Prostate gland (tissue), 2 donors: ENCODE data around the gene ADM2. TPM values are rescaled to one million over a fixed set of nuclear protein-coding genes. Genes with fewer than 3 reads are reported as not detected.

Experiments
- DNase-seq: peaks from one replicate; pipeline ENCODE4 v3.0.0-alpha.2; 2019; ENCODE audit warnings: low spot score
- H3K27ac ChIP-seq, 2 donors: fragments of 200-600 bp; sonication (generic); 2 replicates each; pipeline ENCODE4 v1.5.1; 2017 to 2019
- H3K27me3 ChIP-seq: fragments of 200-600 bp; sonication (generic); replicated peaks from 2 replicates; pipeline ENCODE4 v1.5.1; 2019; ENCODE audit not compliant: insufficient read depth
- H3K36me3 ChIP-seq, 2 donors: fragments of 200-600 bp; sonication (generic); 1 replicate in 1 of 2; 2 replicates in 1 of 2; pipeline versions ENCODE4 v1.5.1 to v1.8.1; 2017 to 2019
- H3K4me1 ChIP-seq: fragments of 200-600 bp; sonication (generic); replicated peaks from 2 replicates; pipeline ENCODE4 v1.5.1; 2019
- H3K4me3 ChIP-seq, 2 donors: fragments of 200-600 bp; sonication (generic); 2 replicates each; pipeline ENCODE4 v1.5.1; 2017 to 2019
- H3K9me3 ChIP-seq: fragments of 200-600 bp; sonication (generic); 2 replicates; pipeline ENCODE4 v1.5.1; 2017
- POLR2A ChIP-seq: fragments of 450-650 bp; IDR thresholded peaks from one replicate; pipeline ENCODE4 v1.6.1; 2016; ENCODE audit warnings: antibody characterized with exemption, mild to moderate bottlenecking
- POLR2AphosphoS5 ChIP-seq: sonication (generic); formaldehyde crosslinking; IDR thresholded peaks from one replicate; pipeline ENCODE4 v1.6.1; 2017; ENCODE audit warnings: antibody characterized with exemption
- WGBS: methylation state at CpG from one replicate; pipeline ENCODE4 v1.1.5; 2018; 5-methylcytosine and 5-hydroxymethylcytosine counted together
- intact Hi-C: fragments of 100-400 bp; cut with DNase I; formaldehyde crosslinking; loops from one replicate; pipeline ENCODE4 v1.14.2; 2022
- total RNA-seq, 2 donors: library from RNA; depleted of rRNA; stranded (reverse); fragments of >200 nt; gene quantifications; one replicate each; pipeline ENCODE4 v1.1.0, GENCODE V29; 2016
- TF ChIP-seq, protein P1 (sequence below), 4 experiments: fragments of 200-600 bp in 2 of 4; fragments of 450-650 bp in 2 of 4; sonication (generic) in 2 of 4; IDR thresholded peaks; 1 replicate in 3 of 4; 2 replicates in 1 of 4; pipeline ENCODE4 v1.5.1; 2016 to 2019; ENCODE audit warnings: antibody characterized with exemption in 4 of 4, mild to moderate bottlenecking in 2 of 4, moderate library complexity in 2 of 4

Gene ADM2
- total RNA-seq, 2 donors from 2014 or later: 7.3 to 7.9 TPM

- H3K4me3 ChIP-seq: no peak overlapping the region
- no peaks in the 10 kb centered on the region for H3K27me3 ChIP-seq
- 79% methylated on average over 31 of the region's 34 CpGs for WGBS
- no peak overlapping the region for H3K27ac ChIP-seq
- peaks cover 7 to 27% of the 10 kb centered on the region in 2 donors for H3K36me3 ChIP-seq
- no peaks in the 10 kb centered on the region for H3K4me1 ChIP-seq
- H3K9me3 ChIP-seq: no peaks in the 10 kb centered on the region
- TF ChIP-seq, protein P1, sequence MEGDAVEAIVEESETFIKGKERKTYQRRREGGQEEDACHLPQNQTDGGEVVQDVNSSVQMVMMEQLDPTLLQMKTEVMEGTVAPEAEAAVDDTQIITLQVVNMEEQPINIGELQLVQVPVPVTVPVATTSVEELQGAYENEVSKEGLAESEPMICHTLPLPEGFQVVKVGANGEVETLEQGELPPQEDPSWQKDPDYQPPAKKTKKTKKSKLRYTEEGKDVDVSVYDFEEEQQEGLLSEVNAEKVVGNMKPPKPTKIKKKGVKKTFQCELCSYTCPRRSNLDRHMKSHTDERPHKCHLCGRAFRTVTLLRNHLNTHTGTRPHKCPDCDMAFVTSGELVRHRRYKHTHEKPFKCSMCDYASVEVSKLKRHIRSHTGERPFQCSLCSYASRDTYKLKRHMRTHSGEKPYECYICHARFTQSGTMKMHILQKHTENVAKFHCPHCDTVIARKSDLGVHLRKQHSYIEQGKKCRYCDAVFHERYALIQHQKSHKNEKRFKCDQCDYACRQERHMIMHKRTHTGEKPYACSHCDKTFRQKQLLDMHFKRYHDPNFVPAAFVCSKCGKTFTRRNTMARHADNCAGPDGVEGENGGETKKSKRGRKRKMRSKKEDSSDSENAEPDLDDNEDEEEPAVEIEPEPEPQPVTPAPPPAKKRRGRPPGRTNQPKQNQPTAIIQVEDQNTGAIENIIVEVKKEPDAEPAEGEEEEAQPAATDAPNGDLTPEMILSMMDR (IDR thresholded peaks at IDR 0.05): no peak
- TF ChIP-seq POLR2AphosphoS5 (no peak), POLR2A (no peak)
- no peak for DNase-seq
- intact Hi-C loops: no loop called here
These were observed 42.8 kb upstream of the ADM2 start for GRCh38 chr22:50438305-50439275.

DNA sequence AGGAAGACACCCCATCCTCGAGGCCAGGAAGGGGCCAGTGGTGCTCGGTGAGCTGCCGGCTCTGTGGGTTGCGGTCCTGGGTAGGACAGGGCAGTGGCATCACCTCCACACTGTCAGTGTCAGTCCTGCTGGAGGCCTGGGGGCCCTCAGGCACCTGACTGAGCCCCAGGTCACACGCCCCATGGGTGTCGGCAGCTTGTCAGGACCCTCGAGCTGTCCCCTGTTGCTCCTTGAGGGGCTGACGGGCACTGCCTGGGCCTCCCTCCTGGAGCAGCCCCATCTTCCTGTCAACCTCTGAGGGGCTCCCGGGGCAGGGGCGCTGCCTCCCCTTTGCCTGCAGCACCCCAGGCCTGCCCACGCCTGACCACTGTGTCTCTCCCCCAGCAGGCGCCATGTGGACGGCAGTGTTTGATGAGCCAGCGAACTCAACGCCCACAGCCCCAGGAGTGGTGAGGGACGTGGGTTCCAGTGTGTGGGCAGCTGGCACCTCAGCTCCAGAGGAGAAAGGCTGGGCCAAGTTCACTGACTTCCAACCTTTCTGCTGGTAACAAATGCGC lies 42.0 kb upstream of the ADM2 start:
- peaks cover 7 to 27% of the 10 kb centered on the region in 2 donors for H3K36me3 ChIP-seq
- no peak for TF ChIP-seq POLR2AphosphoS5
- TF ChIP-seq POLR2A: no peak
- TF ChIP-seq, protein P1 (IDR thresholded peaks at IDR 0.05): no peak
- DNase-seq: no peak
- H3K27ac ChIP-seq: no peak overlapping the region
- no peaks in the 10 kb centered on the region for H3K4me1 ChIP-seq
- intact Hi-C loops: no loop called here
- no peaks in the 10 kb centered on the region for H3K27me3 ChIP-seq
- H3K9me3 ChIP-seq: no peaks in the 10 kb centered on the region
- 79% methylated on average over 7 of the region's 17 CpGs for WGBS
- H3K4me3 ChIP-seq: no peak overlapping the region

GRCh38 chr22:50439871-50440331 lies 41.4 kb upstream of the ADM2 start:
- no peak for TF ChIP-seq POLR2A
- TF ChIP-seq, protein P1 (IDR thresholded peaks at IDR 0.05): no peak
- TF ChIP-seq POLR2AphosphoS5: no peak
- no peaks in the 10 kb centered on the region for H3K27me3 ChIP-seq
- no peaks in the 10 kb centered on the region for H3K9me3 ChIP-seq
- intact Hi-C loops: no loop called here
- no peak for DNase-seq
- no peaks in the 10 kb centered on the region for H3K4me1 ChIP-seq
- WGBS: 80% methylated on average over 10 of the region's 10 CpGs
- no peak overlapping the region for H3K27ac ChIP-seq
- H3K36me3 ChIP-seq: peaks cover 7 to 27% of the 10 kb centered on the region in 2 donors
- no peak overlapping the region for H3K4me3 ChIP-seq

- no peak overlapping the region for H3K27ac ChIP-seq
- no peaks in the 10 kb centered on the region for H3K27me3 ChIP-seq
- 81% methylated on average over 23 of the region's 26 CpGs for WGBS
- H3K9me3 ChIP-seq: no peaks in the 10 kb centered on the region
- no peak overlapping the region for H3K4me3 ChIP-seq
- DNase-seq: no peak
- H3K4me1 ChIP-seq: no peaks in the 10 kb centered on the region
- intact Hi-C loops: no loop called here
- H3K36me3 ChIP-seq: peaks cover 7 to 27% of the 10 kb centered on the region in 2 donors
- TF ChIP-seq POLR2AphosphoS5 (no peak), POLR2A (no peak)
- TF ChIP-seq, protein P1 (IDR thresholded peaks at IDR 0.05): no peak
These were observed 40.6 kb upstream of the ADM2 start for GRCh38 chr22:50440544-50441249.
